Amniotic epithelial cell (primary cell): ENCODE measurements around the gene PSMD1.

ENCODE experiments used
- DNase-seq: peaks from one replicate; pipeline ENCODE4 v3.0.0-alpha.2; 2010; ENCODE audit warnings: low read depth

The PSMD1 gene

GRCh38 chr2:231034291-231034882 is 22.3 kb upstream of the PSMD1 start:
- DNase-seq = no peak

- no peak for DNase-seq
These were observed 20.5 kb upstream of the PSMD1 start for GRCh38 chr2:231036131-231036530.

GRCh38 chr2:231036578-231037106 is 20.0 kb upstream of the PSMD1 start:
- DNase-seq = no peak

GRCh38 chr2:231037202-231037730 is 19.4 kb upstream of the PSMD1 start, which contains the start of gene C2orf72:
C2orf72 (plus strand) TSS chr2:231037523; CDS start chr2:231037566, 43 bp downstream.
- DNase-seq = no peak

GRCh38 chr2:231037731-231038482 is 18.8 kb upstream of the PSMD1 start:
- DNase-seq = no peak

- DNase-seq = no peak
These were observed 18.0 kb upstream of the PSMD1 start for GRCh38 chr2:231038483-231039293.

- no peak for DNase-seq
These were observed 17.4 kb upstream of the PSMD1 start for GRCh38 chr2:231039294-231039664.

GRCh38 chr2:231039821-231040364 is 16.8 kb upstream of the PSMD1 start:
- no peak for DNase-seq

- no peak for DNase-seq
These were observed 15.5 kb upstream of the PSMD1 start for GRCh38 chr2:231041061-231041689.

GRCh38 chr2:231043796-231044195 is 12.9 kb upstream of the PSMD1 start:
- no peak for DNase-seq

- no peak for DNase-seq
These were observed 9.8 kb upstream of the PSMD1 start for GRCh38 chr2:231046916-231047273.

GRCh38 chr2:231047274-231047922 is 9.3 kb upstream of the PSMD1 start:
- DNase-seq = no peak

- no peak for DNase-seq
These were observed 8.4 kb upstream of the PSMD1 start for GRCh38 chr2:231047923-231048915.

- no peak for DNase-seq
These were observed 7.2 kb upstream of the PSMD1 start for GRCh38 chr2:231049286-231050017.

GRCh38 chr2:231050018-231050901 is 6.4 kb upstream of the PSMD1 start:
- DNase-seq = peak; percentile 40

GRCh38 chr2:231051116-231051515 is 5.6 kb upstream of the PSMD1 start:
- no peak for DNase-seq

- peak; percentile 64 for DNase-seq
These were observed 3.9 kb upstream of the PSMD1 start for GRCh38 chr2:231052494-231053451.
